PC-3 (cell line): ENCODE data around the gene PTPRD. TPM values are rescaled to one million over a fixed set of nuclear protein-coding genes. Genes with fewer than 3 reads are reported as not detected.

Experiments used
- ATAC-seq: fragments of 200-7000 bp; cut with Tn5 transposase; 2 replicates; pipeline ENCODE4 v1.9.1; 2020; ENCODE audit warnings: mild to moderate bottlenecking, moderate library complexity
- BruUV-seq: library from RNA; stranded (reverse); fragments of 400-500 nt; replicated peaks from 2 replicates; lab custom pipeline; 2021; lab: Mats Ljungman, UMichigan
- CTCF ChIA-PET: fragments of 300-600 bp; sonication (Branson Sonifier 250); formaldehyde crosslinking; loops from one replicate; lab custom pipeline; 2022; ENCODE audit warnings: antibody characterized with exemption; lab: Charles Lee
- POLR2A ChIA-PET: fragments of 300-600 bp; sonication (Branson Sonifier 250); formaldehyde crosslinking; loops from one replicate; lab custom pipeline; 2022; ENCODE audit warnings: antibody characterized with exemption; ENCODE audit not compliant: unreplicated experiment; lab: Charles Lee
- DNase-seq: peaks from one replicate; pipeline ENCODE4 v3.0.0-alpha.2; 2015
- H2AFZ ChIP-seq: fragments of 300-600 bp; sonication (generic); 2 replicates; pipeline ENCODE4 v1.6.0; 2016; ENCODE audit warnings: antibody characterized with exemption, low read length
- H3F3A ChIP-seq: fragments of 300-600 bp; sonication (generic); one replicate; pipeline ENCODE4 v1.6.0; 2017; ENCODE audit warnings: antibody characterized with exemption, low read length, control low read depth, mild to moderate bottlenecking; ENCODE audit not compliant: unreplicated experiment
- H3K27ac ChIP-seq: fragments of 300-600 bp; sonication (generic); 2 replicates; pipeline ENCODE4 v1.5.1; 2016; ENCODE audit warnings: mild to moderate bottlenecking, low read length
- H3K27me3 ChIP-seq: fragments of 300-600 bp; sonication (generic); 2 replicates; pipeline ENCODE4 v1.6.1; 2016; ENCODE audit warnings: low read length, mixed read lengths
- H3K36me3 ChIP-seq: fragments of 300-600 bp; sonication (generic); 2 replicates; pipeline ENCODE4 v1.6.1; 2016; ENCODE audit warnings: low read depth, mixed run types, low read length, mixed read lengths
- H3K4me1 ChIP-seq: fragments of 300-600 bp; sonication (generic); 2 replicates; pipeline ENCODE4 v1.5.1; 2016; ENCODE audit warnings: low read length; ENCODE audit not compliant: insufficient read depth
- H3K4me2 ChIP-seq: fragments of 300-600 bp; sonication (generic); 2 replicates; pipeline ENCODE4 v1.6.0; 2016; ENCODE audit warnings: low read length
- H3K4me3 ChIP-seq: fragments of 300-600 bp; sonication (generic); 2 replicates; pipeline ENCODE4 v1.5.1; 2016; ENCODE audit warnings: mild to moderate bottlenecking, low read length, mixed read lengths
- H3K79me2 ChIP-seq: fragments of 300-600 bp; sonication (generic); 2 replicates; pipeline ENCODE4 v1.6.1; 2017; ENCODE audit warnings: low read length, mixed read lengths
- H3K9ac ChIP-seq: fragments of 300-600 bp; sonication (generic); 2 replicates; pipeline ENCODE4 v1.6.0; 2016; ENCODE audit warnings: mild to moderate bottlenecking, low read length
- H3K9me2 ChIP-seq: fragments of 300-600 bp; sonication (generic); replicated peaks from 2 replicates; pipeline ENCODE4 v1.6.1; 2016; ENCODE audit warnings: mixed run types, low read length, mixed read lengths
- H3K9me3 ChIP-seq: fragments of 300-600 bp; sonication (generic); 2 replicates; pipeline ENCODE4 v1.6.1; 2016; ENCODE audit warnings: low read length, mixed read lengths
- H4K20me1 ChIP-seq: fragments of 300-600 bp; sonication (generic); 2 replicates; pipeline ENCODE4 v1.6.1; 2016; ENCODE audit warnings: low read length, mixed read lengths
- CTCF ChIP-seq: fragments of 300-600 bp; sonication (generic); conservative IDR thresholded peaks from 2 replicates; pipeline ENCODE4 v1.5.1; 2017; ENCODE audit warnings: antibody characterized with exemption, low read depth, mild to moderate bottlenecking, low read length
- EZH2 ChIP-seq: fragments of 300-600 bp; sonication (generic); IDR thresholded peaks from one replicate; pipeline ENCODE4 v1.6.1; 2017; ENCODE audit warnings: antibody characterized with exemption, mild to moderate bottlenecking, low read length; ENCODE audit not compliant: unreplicated experiment
- EZH2phosphoT487 ChIP-seq: fragments of 300-600 bp; sonication (generic); IDR thresholded peaks from 2 replicates; pipeline ENCODE4 v1.6.1; 2018; ENCODE audit warnings: mild to moderate bottlenecking, antibody characterized with exemption, low read length, borderline replicate concordance
- intact Hi-C: fragments of 100-400 bp; cut with micrococcal nuclease; formaldehyde crosslinking; loops from 2 replicates; pipeline ENCODE4 v1.9.0; 2023
- total RNA-seq: library from RNA; depleted of rRNA; stranded (reverse); fragments of >200 nt; gene quantifications from 2 replicates; pipeline ENCODE4 v1.2.3, GENCODE V29; 2014

PTPRD gene
- total RNA-seq, 1 experiment from 2014 or later = not detected

GRCh38 chr9:9792144-9792857, 820.5 kb downstream of the PTPRD start:
- ChIA-PET POLR2A (no interaction called here), CTCF (interaction anchor here (1.0 to 3.0 kb wide), 2 partner anchors 150 to 185 kb away, joined by 16 to 17 read pairs; no protein-coding TSS in a partner anchor)

GRCh38 chr9:9791611-9792010, 821.2 kb downstream of the PTPRD start:
- H3K27ac ChIP-seq = no peak overlapping the region
- CTCF ChIA-PET = interaction anchor here (0.7 to 3.0 kb wide), 3 partner anchors 44 to 184 kb away, joined by 4 to 17 read pairs (median 16); no protein-coding TSS in a partner anchor
- H4K20me1 ChIP-seq = no peaks in the 10 kb centered on the region
- no peaks in the 10 kb centered on the region for H3K4me1 ChIP-seq
- ATAC-seq (no peak), DNase-seq (peak; percentile 25)
- H3K9ac ChIP-seq = no peak overlapping the region
- H3K9me2 ChIP-seq = no peaks in the 10 kb centered on the region
- no TSS peak for BruUV-seq
- TF ChIP-seq EZH2 (no peak), CTCF (no peak; the same call in 1 of the 2 replicates), EZH2phosphoT487 (no peak)
- H2AFZ ChIP-seq = no peak overlapping the region
- H3F3A ChIP-seq = no peaks in the 10 kb centered on the region
- no peaks in the 10 kb centered on the region for H3K79me2 ChIP-seq
- POLR2A ChIA-PET = interaction anchor here (0.6 kb wide), 2 partner anchors 19 to 178 kb away, joined by 3 read pairs; no protein-coding TSS in a partner anchor
- no peaks in the 10 kb centered on the region for H3K9me3 ChIP-seq
- no peak overlapping the region for H3K4me2 ChIP-seq
- no peak overlapping the region for H3K4me3 ChIP-seq
- H3K27me3 ChIP-seq = no peaks in the 10 kb centered on the region
- no peaks in the 10 kb centered on the region for H3K36me3 ChIP-seq
- intact Hi-C loops = loop anchor here (5.0 kb wide), 2 partner anchors 121 to 151 kb away; no protein-coding TSS in a partner anchor

More at GRCh38 chr9:9792144-9792857, 820.5 kb downstream of the PTPRD start:
- no peaks in the 10 kb centered on the region for H3K4me1 ChIP-seq
- no peak overlapping the region for H3K4me3 ChIP-seq
- no peaks in the 10 kb centered on the region for H3K79me2 ChIP-seq
- TF ChIP-seq CTCF (no peak), EZH2 (no peak), EZH2phosphoT487 (no peak)
- no peaks in the 10 kb centered on the region for H3K27me3 ChIP-seq
- no peaks in the 10 kb centered on the region for H3K36me3 ChIP-seq
- no peaks in the 10 kb centered on the region for H3F3A ChIP-seq
- intact Hi-C loops = loop anchor here (5.0 kb wide), 2 partner anchors 120 to 150 kb away; no protein-coding TSS in a partner anchor
- no peak overlapping the region for H2AFZ ChIP-seq
- H3K9me2 ChIP-seq = no peaks in the 10 kb centered on the region
- no peak overlapping the region for H3K27ac ChIP-seq
- ATAC-seq (no peak), DNase-seq (no peak)
- H3K9ac ChIP-seq = no peak overlapping the region
- BruUV-seq = no TSS peak
- H4K20me1 ChIP-seq = no peaks in the 10 kb centered on the region
- H3K4me2 ChIP-seq = no peak overlapping the region
- no peaks in the 10 kb centered on the region for H3K9me3 ChIP-seq
